Mesothelial cell of epicardium (in vitro differentiated cells): ENCODE results near the gene NXPH4. TPM values are rescaled to one million over a fixed set of nuclear protein-coding genes. Genes with fewer than 3 reads are reported as not detected.

Experiments
- DNase-seq, 2 experiments: peaks; one replicate each; pipeline ENCODE4 v3.0.0; 2021; ENCODE audit warnings: low spot score in 2 of 2; ENCODE audit not compliant: unreplicated experiment in 2 of 2
- H3K27ac Mint-ChIP-seq: 2 replicates; pipeline ENCODE4 v1.8.0; 2021; ENCODE audit warnings: mixed read lengths
- H3K27me3 Mint-ChIP-seq: 2 replicates; pipeline ENCODE4 v1.8.0; 2021; ENCODE audit warnings: low read depth, mixed read lengths
- H3K36me3 Mint-ChIP-seq: 2 replicates; pipeline ENCODE4 v1.8.0; 2021; ENCODE audit warnings: mixed read lengths
- H3K4me1 Mint-ChIP-seq: 2 replicates; pipeline ENCODE4 v1.8.0; 2021; ENCODE audit warnings: mixed read lengths
- H3K4me3 Mint-ChIP-seq: 2 replicates; pipeline ENCODE4 v1.8.0; 2021; ENCODE audit warnings: mild to moderate bottlenecking, moderate library complexity, mixed read lengths
- H3K9me3 Mint-ChIP-seq: 2 replicates; pipeline ENCODE4 v1.8.0; 2021; ENCODE audit warnings: mixed read lengths
- CTCF ChIP-seq: fragments of 200-600 bp; sonication (generic); IDR thresholded peaks from one replicate; pipeline ENCODE4 v1.5.0; 2021; ENCODE audit warnings: antibody characterized with exemption; ENCODE audit not compliant: unreplicated experiment
- total RNA-seq: library from RNA; stranded (reverse); gene quantifications from 3 replicates; pipeline ENCODE4 v1.2.1, GENCODE V29; 2021

The NXPH4 gene
- total RNA-seq, 1 donor from 2014 or later, result 3.8 TPM

- H3K4me3 Mint-ChIP-seq, result peak overlapping the region; percentile 24
- peak; percentile 66 to 91 for DNase-seq
- peaks cover 8% of the 10 kb centered on the region for H3K36me3 Mint-ChIP-seq
- peak; percentile 92 for TF ChIP-seq CTCF
- H3K27ac Mint-ChIP-seq, result peak overlapping the region; percentile 93
- H3K27me3 Mint-ChIP-seq, result peaks cover 38% of the 10 kb centered on the region
- peaks cover 39% of the 10 kb centered on the region for H3K4me1 Mint-ChIP-seq
- H3K9me3 Mint-ChIP-seq, result no peaks in the 10 kb centered on the region
Observed at GRCh38 chr12:57213058-57213715, 3.4 kb upstream of the NXPH4 start.

- no peak for TF ChIP-seq CTCF
- Mint-ChIP-seq H3K9me3 (no peaks in the 10 kb centered on the region), H3K4me1 (peaks cover 45% of the 10 kb centered on the region), H3K27ac (peak overlapping the region; percentile 93), H3K27me3 (peaks cover 45% of the 10 kb centered on the region), H3K36me3 (peaks cover 8% of the 10 kb centered on the region), H3K4me3 (peak overlapping the region; percentile 35)
- DNase-seq, result no peak
Observed at GRCh38 chr12:57213763-57214397, 2.7 kb upstream of the NXPH4 start.

- Mint-ChIP-seq H3K27me3 (peaks cover 50% of the 10 kb centered on the region), H3K27ac (peak overlapping the region; percentile 93), H3K4me3 (peak overlapping the region; percentile 35), H3K4me1 (peaks cover 50% of the 10 kb centered on the region), H3K9me3 (no peaks in the 10 kb centered on the region), H3K36me3 (peaks cover 5% of the 10 kb centered on the region)
- TF ChIP-seq CTCF, result peak; percentile 60
- peak in 1 of 2 experiments; percentile 69 for DNase-seq
Observed at GRCh38 chr12:57214398-57214781, 2.2 kb upstream of the NXPH4 start.

GRCh38 chr12:57215065-57215464 lies 1.5 kb upstream of the NXPH4 start:
- Mint-ChIP-seq H3K27me3 (peaks cover 56% of the 10 kb centered on the region), H3K27ac (no peak overlapping the region)

GRCh38 chr12:57215668-57216013 lies 953 bp upstream of the NXPH4 start:
- Mint-ChIP-seq H3K27ac (no peak overlapping the region), H3K36me3 (no peaks in the 10 kb centered on the region), H3K4me1 (peaks cover 58% of the 10 kb centered on the region), H3K9me3 (no peaks in the 10 kb centered on the region), H3K4me3 (peak overlapping the region; percentile 59), H3K27me3 (peaks cover 59% of the 10 kb centered on the region)
- DNase-seq, result no peak
- no peak for TF ChIP-seq CTCF

More at GRCh38 chr12:57215065-57215464, 1.5 kb upstream of the NXPH4 start:
- H3K9me3 Mint-ChIP-seq, result no peaks in the 10 kb centered on the region
- H3K4me1 Mint-ChIP-seq, result peaks cover 56% of the 10 kb centered on the region
- H3K36me3 Mint-ChIP-seq, result peaks cover 2% of the 10 kb centered on the region
- DNase-seq, result no peak
- TF ChIP-seq CTCF, result no peak
- peak overlapping the region; percentile 3 for H3K4me3 Mint-ChIP-seq
